HG02852 (cell line): ENCODE results near the gene KLHDC8B.
A peak's percentile ranks its signal among the peaks of the same experiment; 100 is the strongest.

Experiments
- ATAC-seq: cut with Tn5 transposase; IDR thresholded peaks from one replicate; pipeline ENCODE4 v1.9.1; 2021; ENCODE audit warnings: mild to moderate bottlenecking, moderate library complexity; ENCODE audit not compliant: unreplicated experiment

Gene KLHDC8B

GRCh38 chr3:49171119-49171774 is at the start of gene KLHDC8B:
TSS of gene KLHDC8B (plus strand) at chr3:49171598. CDS start at chr3:49172770, 1,172 bp downstream.
- peak; percentile 58 for ATAC-seq

- ATAC-seq = no peak
These were observed 49.4 kb upstream of the KLHDC8B start for GRCh38 chr3:49122022-49122421.

- ATAC-seq = no peak
These were observed 48.9 kb upstream of the KLHDC8B start for GRCh38 chr3:49122451-49122850.

GRCh38 chr3:49122886-49123545 is 48.4 kb upstream of the KLHDC8B start:
- ATAC-seq = no peak

GRCh38 chr3:49123687-49124086 is 47.7 kb upstream of the KLHDC8B start:
- ATAC-seq = no peak

GRCh38 chr3:49124203-49124602 is 47.2 kb upstream of the KLHDC8B start:
- no peak for ATAC-seq

- ATAC-seq = no peak
These were observed 46.3 kb upstream of the KLHDC8B start for GRCh38 chr3:49124991-49125670.

- ATAC-seq = no peak
These were observed 40.4 kb upstream of the KLHDC8B start for GRCh38 chr3:49131040-49131439.

- no peak for ATAC-seq
These were observed 39.8 kb upstream of the KLHDC8B start for GRCh38 chr3:49131576-49131975.

- ATAC-seq = no peak
These were observed 39.3 kb upstream of the KLHDC8B start for GRCh38 chr3:49132073-49132436.

- ATAC-seq = no peak
These were observed 38.8 kb upstream of the KLHDC8B start, which contains the start of gene LAMB2 for GRCh38 chr3:49132437-49133225. TSS of gene LAMB2 (minus strand) at chr3:49133050. CDS start at chr3:49132867, 183 bp downstream.

- no peak for ATAC-seq
These were observed 38.0 kb upstream of the KLHDC8B start for GRCh38 chr3:49133226-49133951.

- no peak for ATAC-seq
These were observed 36.7 kb upstream of the KLHDC8B start for GRCh38 chr3:49134471-49135265.

GRCh38 chr3:49135499-49135898 is 35.9 kb upstream of the KLHDC8B start:
- no peak for ATAC-seq

- no peak for ATAC-seq
These were observed 31.3 kb upstream of the KLHDC8B start for GRCh38 chr3:49140080-49140479.

GRCh38 chr3:49148159-49148558 is 23.2 kb upstream of the KLHDC8B start:
- ATAC-seq = no peak

GRCh38 chr3:49151610-49152009 is 19.8 kb upstream of the KLHDC8B start:
- ATAC-seq = no peak

- ATAC-seq = no peak
These were observed 18.0 kb upstream of the KLHDC8B start for GRCh38 chr3:49153349-49153912.

- no peak for ATAC-seq
These were observed 14.1 kb upstream of the KLHDC8B start for GRCh38 chr3:49157289-49157688.
